Measurements from ENCODE around the gene ZWILCH.

The ZWILCH gene

DNA sequence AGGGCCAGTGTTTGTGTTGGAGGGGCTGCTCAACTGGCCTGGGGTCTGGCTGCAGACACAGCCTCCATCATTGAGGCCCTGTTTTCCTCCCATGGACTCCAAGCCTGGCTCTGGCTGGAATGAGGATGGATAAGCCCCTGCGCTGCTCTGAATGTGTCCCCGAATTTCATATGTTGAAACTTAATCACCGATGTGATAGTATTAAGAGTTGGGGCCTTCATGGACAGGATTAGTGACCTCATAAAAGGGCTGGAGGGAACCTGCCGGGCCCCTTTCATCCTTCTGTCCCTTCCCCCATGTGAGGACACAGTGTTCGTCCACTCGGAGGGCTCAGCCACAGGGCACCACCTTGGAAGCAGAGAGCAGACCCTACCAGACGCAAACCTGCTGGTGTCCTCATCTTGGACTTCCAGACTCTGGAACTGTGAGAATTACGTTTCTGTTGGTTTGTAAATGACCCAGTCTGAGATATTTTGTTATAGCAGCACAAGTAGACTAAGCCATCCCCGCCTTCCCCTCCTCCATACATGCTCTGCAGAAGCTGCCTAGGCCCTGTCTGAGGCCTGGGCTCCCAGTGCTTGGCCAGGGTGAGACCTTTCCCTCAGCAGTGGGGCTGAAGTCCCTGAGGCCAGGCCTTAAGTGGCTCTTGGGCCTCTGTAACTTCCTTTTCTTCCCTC lies 64.5 kb downstream of the ZWILCH start:
- TF ChIP-seq, protein P1, sequence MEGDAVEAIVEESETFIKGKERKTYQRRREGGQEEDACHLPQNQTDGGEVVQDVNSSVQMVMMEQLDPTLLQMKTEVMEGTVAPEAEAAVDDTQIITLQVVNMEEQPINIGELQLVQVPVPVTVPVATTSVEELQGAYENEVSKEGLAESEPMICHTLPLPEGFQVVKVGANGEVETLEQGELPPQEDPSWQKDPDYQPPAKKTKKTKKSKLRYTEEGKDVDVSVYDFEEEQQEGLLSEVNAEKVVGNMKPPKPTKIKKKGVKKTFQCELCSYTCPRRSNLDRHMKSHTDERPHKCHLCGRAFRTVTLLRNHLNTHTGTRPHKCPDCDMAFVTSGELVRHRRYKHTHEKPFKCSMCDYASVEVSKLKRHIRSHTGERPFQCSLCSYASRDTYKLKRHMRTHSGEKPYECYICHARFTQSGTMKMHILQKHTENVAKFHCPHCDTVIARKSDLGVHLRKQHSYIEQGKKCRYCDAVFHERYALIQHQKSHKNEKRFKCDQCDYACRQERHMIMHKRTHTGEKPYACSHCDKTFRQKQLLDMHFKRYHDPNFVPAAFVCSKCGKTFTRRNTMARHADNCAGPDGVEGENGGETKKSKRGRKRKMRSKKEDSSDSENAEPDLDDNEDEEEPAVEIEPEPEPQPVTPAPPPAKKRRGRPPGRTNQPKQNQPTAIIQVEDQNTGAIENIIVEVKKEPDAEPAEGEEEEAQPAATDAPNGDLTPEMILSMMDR (conservative IDR thresholded peaks at IDR 0.05; ENCODE audit: low read depth) = no peak
- POLR2A ChIA-PET (ENCODE audit: low non-redundant PET) = no interaction called here
- H3K27ac ChIP-seq = no peak overlapping the region
- CTCF ChIA-PET = interaction anchor here (0.5 kb wide), 1 partner anchor 1002 kb away, joined by 3 read pairs; no protein-coding TSS in a partner anchor
- no peak for DNase-seq (ENCODE audit: low spot score)

DNA sequence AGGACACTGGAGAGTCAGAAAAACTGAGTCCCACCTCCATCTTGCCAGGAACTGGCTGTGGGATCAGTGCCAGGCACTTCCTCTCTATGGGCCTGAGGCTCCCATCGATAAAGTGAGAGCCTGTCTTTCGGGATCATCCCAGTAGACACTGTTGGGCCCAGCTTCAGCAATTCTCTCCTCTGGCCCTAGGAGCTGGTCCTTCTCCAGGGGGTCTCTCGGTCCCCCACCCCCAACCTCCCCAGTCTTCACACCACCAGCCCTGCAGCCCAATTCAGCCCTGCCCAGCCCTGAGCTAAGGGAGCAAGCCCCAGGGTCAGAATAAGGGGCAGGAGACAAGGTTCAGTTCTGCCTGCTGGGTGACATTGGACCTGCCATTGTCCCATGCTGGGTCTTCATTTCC lies 65.2 kb downstream of the ZWILCH start:
- ChIA-PET POLR2A (ENCODE audit: low non-redundant PET) (no interaction called here), CTCF (interaction anchor here (0.5 to 0.7 kb wide), 2 partner anchors 818 to 1001 kb away, joined by 3 read pairs; no protein-coding TSS in a partner anchor)
- DNase-seq (ENCODE audit: low spot score) = no peak
- H3K27ac ChIP-seq = no peak overlapping the region
- TF ChIP-seq, protein P1 (conservative IDR thresholded peaks at IDR 0.05; ENCODE audit: low read depth) = no peak

DNA sequence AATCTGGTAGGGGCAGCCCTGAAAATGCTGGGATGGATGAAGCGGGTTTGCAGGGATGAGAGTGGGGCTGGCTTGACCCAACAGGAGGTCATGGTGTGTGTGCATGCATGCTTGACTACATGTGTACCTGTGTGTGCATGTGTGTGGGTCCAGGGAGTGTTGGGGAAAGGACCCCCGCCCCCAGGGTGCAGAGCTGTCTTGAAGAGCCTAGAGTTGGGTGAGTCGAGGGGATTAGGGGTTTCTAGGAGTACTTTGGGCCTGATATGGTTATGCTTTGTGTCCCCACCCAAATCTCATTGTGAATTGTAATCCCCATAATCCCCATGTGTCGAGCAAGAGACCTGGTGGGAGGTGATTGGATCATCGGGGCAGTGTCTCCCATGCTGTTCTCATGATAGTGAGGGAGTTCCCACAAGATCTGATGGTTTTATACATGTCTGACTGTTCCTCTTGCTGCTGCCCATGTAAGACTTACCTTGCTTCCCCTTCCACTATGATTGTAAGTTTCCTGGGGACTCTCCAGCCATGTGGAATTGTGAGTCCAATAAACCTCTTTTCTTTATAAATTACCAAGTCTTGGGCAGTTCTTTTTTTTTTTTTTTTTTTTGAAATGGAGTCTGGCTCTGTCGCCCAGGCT lies 65.8 kb downstream of the ZWILCH start:
- CTCF ChIA-PET = interaction anchor here (0.7 kb wide), 1 partner anchor 817 kb away, joined by 3 read pairs; no protein-coding TSS in a partner anchor
- POLR2A ChIA-PET (ENCODE audit: low non-redundant PET) = no interaction called here
- DNase-seq (ENCODE audit: low spot score) = no peak

DNA sequence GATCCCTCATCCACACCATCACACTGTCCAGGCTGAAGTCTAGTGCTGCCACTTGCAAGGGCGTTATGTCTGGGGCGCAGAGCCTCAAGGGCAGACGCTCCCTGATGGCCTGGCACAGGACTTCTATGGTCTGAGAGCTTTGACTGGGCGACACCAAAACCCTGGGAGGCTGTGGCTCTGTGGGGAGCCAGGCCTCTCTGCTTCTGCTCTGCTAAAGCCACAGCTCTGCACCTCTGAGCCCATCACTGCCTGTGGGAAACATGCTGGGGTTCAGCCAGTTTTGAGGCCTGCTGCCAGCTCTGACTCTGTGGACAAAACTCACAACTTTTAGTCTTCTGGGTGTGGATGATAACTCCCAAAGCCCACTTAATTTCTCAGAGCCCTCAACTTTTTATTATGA lies 67.0 kb downstream of the ZWILCH start:
- DNase-seq (ENCODE audit: low spot score) = no peak
- TF ChIP-seq, protein P1 (conservative IDR thresholded peaks at IDR 0.05; ENCODE audit: low read depth) = no peak
- no peak overlapping the region for H3K27ac ChIP-seq
- POLR2A ChIA-PET (ENCODE audit: low non-redundant PET) = interaction anchor here (0.7 kb wide), 1 partner anchor 51 kb away, joined by 8 read pairs; no protein-coding TSS in a partner anchor
- CTCF ChIA-PET = no interaction called here

More for the DNA sequence above, 65.8 kb downstream of the ZWILCH start:
- H3K27ac ChIP-seq = no peak overlapping the region
- TF ChIP-seq, protein P1 (conservative IDR thresholded peaks at IDR 0.05; ENCODE audit: low read depth) = no peak

DNA sequence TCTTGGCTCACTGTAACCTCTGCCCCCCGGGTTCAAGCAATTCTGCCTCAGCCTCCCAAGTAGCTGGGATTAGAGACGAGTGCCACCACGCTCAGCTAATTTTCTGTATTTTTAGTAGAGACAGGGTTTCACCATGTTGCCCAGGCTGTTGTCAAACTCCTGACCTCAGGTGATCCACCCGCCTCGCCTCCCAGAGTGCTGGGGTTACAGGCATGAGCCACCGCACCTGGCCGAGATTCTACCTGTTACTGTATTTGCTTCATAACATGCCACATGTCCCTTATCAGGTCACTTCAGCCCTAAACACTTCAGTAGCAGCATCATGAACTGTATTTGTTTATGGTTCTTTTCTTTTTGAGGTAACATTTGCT lies 68.2 kb downstream of the ZWILCH start:
- TF ChIP-seq, protein P1 (conservative IDR thresholded peaks at IDR 0.05; ENCODE audit: low read depth) = no peak
- POLR2A ChIA-PET (ENCODE audit: low non-redundant PET) = no interaction called here
- DNase-seq (ENCODE audit: low spot score) = no peak
- no peak overlapping the region for H3K27ac ChIP-seq
- CTCF ChIA-PET = interaction anchor here (0.7 to 0.8 kb wide), 3 partner anchors 45 to 204 kb away, joined by 3 to 4 read pairs (median 4); no protein-coding TSS in a partner anchor

DNA sequence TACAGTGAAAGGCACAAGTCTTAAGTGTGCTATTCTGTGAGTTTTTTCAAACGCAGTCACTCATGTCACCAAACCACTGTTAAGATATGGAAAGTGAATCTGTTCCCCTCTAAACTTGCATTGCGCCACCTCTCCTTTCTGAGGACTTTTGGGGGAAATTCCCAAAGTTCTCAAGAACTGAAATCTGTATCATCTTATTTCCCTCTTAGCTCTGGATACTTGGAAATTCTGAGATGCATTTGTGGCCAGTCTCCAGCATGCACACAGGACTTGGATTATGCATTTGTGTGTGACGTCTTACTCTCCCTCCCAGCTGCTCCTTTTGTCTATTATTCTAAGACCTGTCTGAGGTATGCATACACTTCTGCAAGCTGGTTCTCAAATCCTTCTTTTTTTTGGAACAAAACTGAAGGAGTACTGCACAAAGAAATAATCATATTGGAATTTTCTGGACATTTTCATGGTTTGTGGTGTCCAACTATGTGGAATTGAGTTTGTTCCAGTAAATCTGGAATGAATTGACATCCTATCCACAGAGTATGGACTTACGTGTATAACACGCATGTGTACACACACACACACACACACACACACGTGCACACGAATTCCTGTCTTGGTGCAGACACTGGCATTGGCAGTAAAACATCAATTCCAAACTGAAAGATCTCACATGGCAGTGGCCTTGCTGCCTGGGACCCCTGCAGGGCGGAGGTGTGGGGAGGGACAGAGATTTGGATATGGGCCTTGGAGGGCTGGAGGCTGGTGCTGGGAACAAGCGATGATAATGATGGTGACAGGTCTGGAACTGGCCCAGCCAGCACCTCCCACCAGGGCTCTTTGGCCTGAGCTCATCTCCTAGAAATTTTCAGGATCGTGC lies 68.8 kb downstream of the ZWILCH start:
- POLR2A ChIA-PET (ENCODE audit: low non-redundant PET) = no interaction called here
- CTCF ChIA-PET = interaction anchor here (0.7 kb wide), 2 partner anchors 45 to 85 kb away, joined by 4 read pairs; no protein-coding TSS in a partner anchor
- no peak for DNase-seq (ENCODE audit: low spot score)
- H3K27ac ChIP-seq = no peak overlapping the region
- TF ChIP-seq, protein P1 (conservative IDR thresholded peaks at IDR 0.05; ENCODE audit: low read depth) = no peak
